Gastroesophageal sphincter (tissue), 3 donors: ENCODE measurements around the gene CES1.

Source experiments
- POLR2AphosphoS5 ChIP-seq: sonication (generic); formaldehyde crosslinking; IDR thresholded peaks from one replicate; pipeline ENCODE4 v1.6.1; 2017; ENCODE audit warnings: antibody characterized with exemption
- TF ChIP-seq, protein P1 (sequence below), 4 experiments: fragments of 200-600 bp in 2 of 4; fragments of 450-650 bp in 2 of 4; sonication (generic) in 1 of 4; IDR thresholded peaks; one replicate each; pipeline ENCODE4 v1.5.1; 2017 to 2019; ENCODE audit warnings: antibody characterized with exemption in 4 of 4, mild to moderate bottlenecking in 2 of 4, moderate library complexity in 2 of 4

DNA sequence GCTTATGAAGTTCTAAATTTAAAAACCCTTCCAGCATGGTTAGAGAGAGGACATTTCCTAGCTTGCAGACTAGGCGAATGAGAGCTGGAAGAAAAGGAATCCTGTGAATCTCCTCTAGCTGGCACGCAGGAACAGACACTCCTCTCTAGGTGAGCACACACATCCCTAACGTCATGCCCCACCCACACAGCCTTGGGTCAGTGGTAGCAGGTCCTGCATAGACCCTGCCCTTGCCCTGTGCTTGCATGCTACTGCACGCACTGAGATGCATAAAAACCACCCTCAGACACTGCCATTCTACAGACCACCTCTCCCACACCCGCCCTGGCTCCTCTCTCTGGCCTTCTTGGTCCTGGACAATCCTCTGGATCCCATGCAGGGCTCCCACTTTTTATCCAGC is 23.5 kb downstream of the CES1 start:
- no peak for TF ChIP-seq POLR2AphosphoS5
- TF ChIP-seq, protein P1, sequence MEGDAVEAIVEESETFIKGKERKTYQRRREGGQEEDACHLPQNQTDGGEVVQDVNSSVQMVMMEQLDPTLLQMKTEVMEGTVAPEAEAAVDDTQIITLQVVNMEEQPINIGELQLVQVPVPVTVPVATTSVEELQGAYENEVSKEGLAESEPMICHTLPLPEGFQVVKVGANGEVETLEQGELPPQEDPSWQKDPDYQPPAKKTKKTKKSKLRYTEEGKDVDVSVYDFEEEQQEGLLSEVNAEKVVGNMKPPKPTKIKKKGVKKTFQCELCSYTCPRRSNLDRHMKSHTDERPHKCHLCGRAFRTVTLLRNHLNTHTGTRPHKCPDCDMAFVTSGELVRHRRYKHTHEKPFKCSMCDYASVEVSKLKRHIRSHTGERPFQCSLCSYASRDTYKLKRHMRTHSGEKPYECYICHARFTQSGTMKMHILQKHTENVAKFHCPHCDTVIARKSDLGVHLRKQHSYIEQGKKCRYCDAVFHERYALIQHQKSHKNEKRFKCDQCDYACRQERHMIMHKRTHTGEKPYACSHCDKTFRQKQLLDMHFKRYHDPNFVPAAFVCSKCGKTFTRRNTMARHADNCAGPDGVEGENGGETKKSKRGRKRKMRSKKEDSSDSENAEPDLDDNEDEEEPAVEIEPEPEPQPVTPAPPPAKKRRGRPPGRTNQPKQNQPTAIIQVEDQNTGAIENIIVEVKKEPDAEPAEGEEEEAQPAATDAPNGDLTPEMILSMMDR (IDR thresholded peaks at IDR 0.05) = no peak
